Dermis microvascular lymphatic vessel endothelial cell (primary cell): ENCODE measurements around the gene ADPGK. TPM values are rescaled to one million over a fixed set of nuclear protein-coding genes. Genes with fewer than 3 reads are reported as not detected.
A peak's percentile ranks its signal among the peaks of the same experiment; 100 is the strongest.
"Not testable (repeated sequence)": the region's sequence is repeated elsewhere in the genome, so short reads cannot be mapped to it uniquely, and the experiment has no call there.

Experiments
- DNase-seq, 2 donors: peaks; one replicate each; pipeline versions ENCODE4 v3.0.0 to v3.0.0-alpha.2; 2010; ENCODE audit warnings: low read depth in 2 of 2
- total RNA-seq: library from RNA; depleted of rRNA; stranded (reverse); fragments of >200 nt; gene quantifications from 2 replicates; pipeline ENCODE4 v1.2.1, GENCODE V29; 2014

ADPGK gene
- total RNA-seq, 1 donor from 2014 or later = 29.3 TPM

- peak in 1 of 2 donors; percentile 24 for DNase-seq
These were observed 31.7 kb downstream of the ADPGK start for GRCh38 chr15:72751751-72752455.

GRCh38 chr15:72749700-72750099 is 33.9 kb downstream of the ADPGK start:
- no peak for DNase-seq

- DNase-seq = no peak
These were observed 43.3 kb downstream of the ADPGK start for GRCh38 chr15:72740219-72740618.

GRCh38 chr15:72737723-72738122 is 45.8 kb downstream of the ADPGK start:
- DNase-seq = no peak

GRCh38 chr15:72737061-72737460 is 46.5 kb downstream of the ADPGK start:
- no peak for DNase-seq

- no peak for DNase-seq
These were observed 48.4 kb downstream of the ADPGK start for GRCh38 chr15:72735111-72735510.

GRCh38 chr15:72733941-72734738 is 49.4 kb downstream of the ADPGK start:
- DNase-seq = no peak

GRCh38 chr15:72732516-72732915 is 51.0 kb downstream of the ADPGK start:
- no peak for DNase-seq

- no peak for DNase-seq
These were observed 51.5 kb downstream of the ADPGK start for GRCh38 chr15:72732086-72732485.

GRCh38 chr15:72728821-72729220 is 54.7 kb downstream of the ADPGK start:
- no peak for DNase-seq

GRCh38 chr15:72728249-72728648 is 55.3 kb downstream of the ADPGK start:
- DNase-seq = not testable (repeated sequence)

GRCh38 chr15:72727154-72727553 is 56.4 kb downstream of the ADPGK start:
- no peak for DNase-seq

GRCh38 chr15:72725851-72726250 is 57.7 kb downstream of the ADPGK start:
- DNase-seq = not testable (repeated sequence)

- DNase-seq = no peak
These were observed 58.1 kb downstream of the ADPGK start for GRCh38 chr15:72725446-72725845.

- DNase-seq = no peak
These were observed 59.5 kb downstream of the ADPGK start for GRCh38 chr15:72724028-72724427.

- DNase-seq = peak; percentile 52 to 82
These were observed 61.4 kb downstream of the ADPGK start for GRCh38 chr15:72722071-72722696.

- not testable (repeated sequence) for DNase-seq
These were observed 74.8 kb downstream of the ADPGK start for GRCh38 chr15:72708551-72709303.

GRCh38 chr15:72706266-72706665 is 77.3 kb downstream of the ADPGK start:
- no peak for DNase-seq
